Measurements from ENCODE around the gene MAP3K19.

Gene MAP3K19

GRCh38 chr2:135010200-135010942 lies 36.9 kb downstream of the MAP3K19 start:
- no peak for TF ChIP-seq CTCF (IDR thresholded peaks at IDR 0.05)
- no peak overlapping the region for H3K4me3 ChIP-seq
- no peak for DNase-seq (ENCODE audit: low spot score)
- H3K27ac ChIP-seq: no peak overlapping the region

- no peak for DNase-seq (ENCODE audit: low spot score)
- H3K27ac ChIP-seq: no peak overlapping the region
- H3K4me3 ChIP-seq: no peak overlapping the region
- TF ChIP-seq CTCF (IDR thresholded peaks at IDR 0.05): no peak
Observed at GRCh38 chr2:135009339-135009738, 37.9 kb downstream of the MAP3K19 start.

GRCh38 chr2:135005753-135006152 lies 41.5 kb downstream of the MAP3K19 start:
- no peak for TF ChIP-seq CTCF (IDR thresholded peaks at IDR 0.05)
- no peak overlapping the region for H3K27ac ChIP-seq
- no peak for DNase-seq (ENCODE audit: low spot score)
- H3K4me3 ChIP-seq: no peak overlapping the region

- peak; percentile 76 for DNase-seq (ENCODE audit: low spot score)
- peak; percentile 86 for TF ChIP-seq CTCF (IDR thresholded peaks at IDR 0.05)
- no peak overlapping the region for H3K4me3 ChIP-seq
- H3K27ac ChIP-seq: no peak overlapping the region
Observed at GRCh38 chr2:135004005-135004746, 43.1 kb downstream of the MAP3K19 start.

GRCh38 chr2:135002836-135003235 lies 44.4 kb downstream of the MAP3K19 start:
- Histone ChIP-seq H3K27ac (no peak overlapping the region), H3K4me3 (no peak overlapping the region)
- no peak for DNase-seq (ENCODE audit: low spot score)
- TF ChIP-seq CTCF (IDR thresholded peaks at IDR 0.05): no peak

- TF ChIP-seq CTCF (IDR thresholded peaks at IDR 0.05): no peak
- H3K27ac ChIP-seq: no peak overlapping the region
- no peak overlapping the region for H3K4me3 ChIP-seq
- no peak for DNase-seq (ENCODE audit: low spot score)
Observed at GRCh38 chr2:134999521-134999920, 47.7 kb downstream of the MAP3K19 start.
